Upper lobe of left lung (tissue), 6 donors: ENCODE measurements around the gene IAH1. TPM values are rescaled to one million over a fixed set of nuclear protein-coding genes. Genes with fewer than 3 reads are reported as not detected.

Experiments used
- ATAC-seq, 2 donors: fragments of 200-7000 bp; cut with Tn5 transposase; one replicate each; pipeline ENCODE4 v1.9.1; 2022; ENCODE audit warnings: mild to moderate bottlenecking in 2 of 2, moderate library complexity in 2 of 2; ENCODE audit not compliant: low FRiP score in 2 of 2
- DNase-seq, 2 donors: peaks; one replicate each; pipeline ENCODE4 v3.0.0-alpha.2; 2019 to 2020
- H3K27ac ChIP-seq, 4 donors: fragments of 200-600 bp; sonication (generic); one replicate each; pipeline ENCODE4 v1.5.1; 2016 to 2019
- H3K27me3 ChIP-seq, 4 donors: fragments of 200-600 bp; sonication (generic); one replicate each; pipeline ENCODE4 v1.5.1; 2017 to 2019
- H3K36me3 ChIP-seq, 4 donors: fragments of 200-600 bp; sonication (generic); one replicate each; pipeline ENCODE4 v1.5.1; 2016 to 2019
- H3K4me1 ChIP-seq, 4 donors: fragments of 200-600 bp; sonication (generic); one replicate each; pipeline ENCODE4 v1.5.1; 2018 to 2019
- H3K4me3 ChIP-seq, 4 donors: fragments of 200-600 bp; sonication (generic); one replicate each; pipeline ENCODE4 v1.5.1; 2017 to 2019; ENCODE audit warnings: mild to moderate bottlenecking in 2 of 4, moderate library complexity in 1 of 4
- H3K9me3 ChIP-seq, 4 donors: fragments of 200-600 bp; sonication (generic); one replicate each; pipeline ENCODE4 v1.5.1; 2018 to 2019
- EP300 ChIP-seq, 4 donors: sonication (generic); formaldehyde crosslinking; IDR thresholded peaks; one replicate each; pipeline ENCODE4 v1.5.1; 2017; ENCODE audit warnings: antibody characterized with exemption in 4 of 4, control low read depth in 2 of 4
- POLR2A ChIP-seq, 4 donors: fragments of 450-650 bp; IDR thresholded peaks; one replicate each; pipeline ENCODE4 v1.5.1; 2016 to 2017; ENCODE audit warnings: antibody characterized with exemption in 4 of 4, mild to moderate bottlenecking in 2 of 4
- POLR2AphosphoS5 ChIP-seq, 2 donors: sonication (generic); formaldehyde crosslinking; IDR thresholded peaks; one replicate each; pipeline ENCODE4 v1.5.1; 2017; ENCODE audit warnings: antibody characterized with exemption in 2 of 2
- WGBS, 2 donors: methylation state at CpG; one replicate each; pipeline ENCODE4 v1.1.5; 2017 to 2018; 5-methylcytosine and 5-hydroxymethylcytosine counted together
- total RNA-seq, 6 donors: library from RNA; depleted of rRNA in 4 of 6; stranded (reverse); fragments of >200 nt in 4 of 6; gene quantifications; one replicate each; pipeline versions ENCODE4 v1.1.0 to v1.2.1, GENCODE V29; 2016 to 2021
- TF ChIP-seq, protein P1 (sequence below), 6 experiments: fragments of 450-650 bp in 4 of 6; fragments of 200-600 bp in 2 of 6; sonication (generic) in 2 of 6; IDR thresholded peaks; one replicate each; pipeline ENCODE4 v1.5.1; 2016 to 2019; ENCODE audit warnings: antibody characterized with exemption in 6 of 6
- donor health status: DM: no; HTN: no; CAD: no; lungs with moderate emphysema.
- donor health status: DM: no; HTN: yes; CAD: no; lungs with severe emphysema.

IAH1 gene
- total RNA-seq, 6 donors from 2014 or later, result 16.1 to 46.1 (median 39.3) TPM

DNA sequence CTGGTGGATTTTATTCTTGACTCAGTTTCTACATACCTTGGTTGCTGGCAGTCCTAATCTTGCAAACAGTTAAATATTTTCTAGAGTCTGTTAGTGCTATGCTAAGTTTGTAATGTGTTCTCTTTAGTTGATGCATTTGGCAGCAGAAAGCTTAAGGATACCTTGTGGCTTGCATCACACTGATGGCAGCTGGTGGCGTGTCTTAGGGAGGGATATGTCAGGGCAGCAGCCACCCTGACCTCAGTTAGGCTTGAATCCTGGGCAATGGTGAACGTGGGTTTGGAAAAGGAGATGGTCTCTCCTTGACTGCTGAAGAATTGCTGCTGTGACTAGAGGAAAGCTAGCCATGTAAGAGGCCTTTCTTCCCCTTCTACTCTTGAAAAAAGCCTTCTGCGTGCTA, 4.2 kb downstream of the IAH1 start:
- no peaks in the 10 kb centered on the region for H3K27me3 ChIP-seq
- peaks cover 12 to 30% (median 16%) of the 10 kb centered on the region in 4 donors for H3K4me1 ChIP-seq
- TF ChIP-seq POLR2AphosphoS5 (IDR thresholded peaks at IDR 0.05) (no peak), POLR2A (IDR thresholded peaks at IDR 0.05) (no peak), EP300 (IDR thresholded peaks at IDR 0.05) (no peak)
- TF ChIP-seq, protein P1, sequence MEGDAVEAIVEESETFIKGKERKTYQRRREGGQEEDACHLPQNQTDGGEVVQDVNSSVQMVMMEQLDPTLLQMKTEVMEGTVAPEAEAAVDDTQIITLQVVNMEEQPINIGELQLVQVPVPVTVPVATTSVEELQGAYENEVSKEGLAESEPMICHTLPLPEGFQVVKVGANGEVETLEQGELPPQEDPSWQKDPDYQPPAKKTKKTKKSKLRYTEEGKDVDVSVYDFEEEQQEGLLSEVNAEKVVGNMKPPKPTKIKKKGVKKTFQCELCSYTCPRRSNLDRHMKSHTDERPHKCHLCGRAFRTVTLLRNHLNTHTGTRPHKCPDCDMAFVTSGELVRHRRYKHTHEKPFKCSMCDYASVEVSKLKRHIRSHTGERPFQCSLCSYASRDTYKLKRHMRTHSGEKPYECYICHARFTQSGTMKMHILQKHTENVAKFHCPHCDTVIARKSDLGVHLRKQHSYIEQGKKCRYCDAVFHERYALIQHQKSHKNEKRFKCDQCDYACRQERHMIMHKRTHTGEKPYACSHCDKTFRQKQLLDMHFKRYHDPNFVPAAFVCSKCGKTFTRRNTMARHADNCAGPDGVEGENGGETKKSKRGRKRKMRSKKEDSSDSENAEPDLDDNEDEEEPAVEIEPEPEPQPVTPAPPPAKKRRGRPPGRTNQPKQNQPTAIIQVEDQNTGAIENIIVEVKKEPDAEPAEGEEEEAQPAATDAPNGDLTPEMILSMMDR (IDR thresholded peaks at IDR 0.05), result no peak
- no peak overlapping the region for H3K4me3 ChIP-seq
- DNase-seq (no peak), ATAC-seq (no peak)
- peaks cover 15 to 55% (median 30%) of the 10 kb centered on the region in 4 donors for H3K36me3 ChIP-seq
- WGBS, 2 donors, result 75 to 88% methylated on average over 3 of the region's 3 CpGs
- H3K9me3 ChIP-seq, result no peaks in the 10 kb centered on the region
- H3K27ac ChIP-seq, result no peak overlapping the region

DNA sequence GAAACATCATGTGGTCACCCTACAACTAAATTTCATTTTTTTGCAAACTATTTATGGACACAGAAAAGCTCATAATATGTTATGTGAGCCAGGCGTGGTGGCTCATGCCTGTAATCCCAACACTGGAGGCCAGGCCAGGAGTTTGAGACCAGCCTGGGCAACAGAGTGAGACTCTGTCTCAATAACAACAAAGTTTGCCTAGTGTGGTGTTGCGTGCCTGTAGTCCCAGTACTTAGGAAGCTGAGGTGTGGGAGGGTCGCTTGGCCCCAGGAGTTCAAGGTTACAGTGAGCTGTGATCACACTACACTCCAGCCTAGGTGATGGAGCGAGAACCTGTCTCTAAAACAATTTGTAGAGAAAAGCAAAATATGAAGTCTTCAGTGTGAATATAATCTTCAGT, 5.8 kb downstream of the IAH1 start:
- Histone ChIP-seq H3K27me3 (no peaks in the 10 kb centered on the region), H3K4me1 (peaks cover 11 to 20% (median 12%) of the 10 kb centered on the region in 4 donors), H3K4me3 (no peak overlapping the region), H3K36me3 (peaks cover 30 to 71% (median 46%) of the 10 kb centered on the region in 4 donors), H3K27ac (no peak overlapping the region), H3K9me3 (no peaks in the 10 kb centered on the region)
- TF ChIP-seq POLR2AphosphoS5 (IDR thresholded peaks at IDR 0.05) (no peak), EP300 (IDR thresholded peaks at IDR 0.05) (no peak), POLR2A (IDR thresholded peaks at IDR 0.05) (no peak)
- TF ChIP-seq, protein P1 (IDR thresholded peaks at IDR 0.05), result no peak
- 94 to 98% methylated on average over 4 of the region's 4 CpGs for whole genome bisulfite sequencing, 2 donors
- DNase-seq (no peak), ATAC-seq (no peak)

DNA sequence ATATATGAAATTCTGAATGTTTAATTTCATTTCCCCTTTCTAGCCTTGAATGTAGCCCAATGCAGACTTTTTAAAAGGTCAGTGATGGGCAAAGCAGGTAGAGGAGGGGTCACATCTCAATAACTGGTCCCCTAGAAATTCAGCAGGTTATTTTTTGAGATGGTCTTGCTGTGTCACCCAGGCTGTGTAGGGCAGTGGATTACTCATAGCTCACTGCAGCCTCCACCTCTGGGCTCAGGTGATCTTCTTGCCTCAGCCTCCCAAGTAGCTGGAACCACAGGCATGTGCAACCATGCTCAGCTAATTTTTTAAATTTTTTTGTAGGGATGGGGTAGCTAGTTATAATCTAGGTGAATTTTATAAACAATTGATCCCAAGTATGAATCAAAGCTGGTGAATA, 8.8 kb downstream of the IAH1 start:
- H3K4me3 ChIP-seq, result no peak overlapping the region
- H3K36me3 ChIP-seq, result peaks cover 43 to 97% (median 74%) of the 10 kb centered on the region in 4 donors
- TF ChIP-seq POLR2A (IDR thresholded peaks at IDR 0.05) (no peak), POLR2AphosphoS5 (IDR thresholded peaks at IDR 0.05) (no peak), EP300 (IDR thresholded peaks at IDR 0.05) (no peak)
- TF ChIP-seq, protein P1 (IDR thresholded peaks at IDR 0.05), result no peak
- ATAC-seq, result no peak
- H3K27me3 ChIP-seq, result no peaks in the 10 kb centered on the region
- no peaks in the 10 kb centered on the region for H3K4me1 ChIP-seq
- no peak overlapping the region for H3K27ac ChIP-seq
- DNase-seq, result no peak
- no peaks in the 10 kb centered on the region for H3K9me3 ChIP-seq

DNA sequence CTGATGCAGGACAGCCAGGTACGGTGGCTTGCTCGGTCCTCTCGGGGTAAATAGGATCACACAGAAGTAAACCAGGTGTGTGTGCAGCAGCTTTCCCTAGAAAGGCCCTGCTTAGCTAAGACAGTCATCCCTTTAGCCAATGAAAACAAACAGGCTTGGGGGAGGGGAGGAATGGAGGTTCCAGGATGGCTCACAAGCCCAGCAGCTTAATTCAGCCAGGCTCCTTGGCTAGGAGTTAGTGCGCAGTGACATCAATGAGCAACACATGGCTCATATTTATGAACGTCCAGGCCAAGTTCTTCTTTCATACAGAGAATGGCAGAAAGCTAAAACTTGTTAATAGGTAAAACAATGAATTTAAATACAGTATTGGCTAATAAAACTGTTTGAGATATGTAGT, 10.2 kb downstream of the IAH1 start:
- WGBS, 2 donors, result 88 to 90% methylated on average over 5 of the region's 5 CpGs
- H3K27me3 ChIP-seq, result no peaks in the 10 kb centered on the region
- no peak overlapping the region for H3K4me3 ChIP-seq
- H3K4me1 ChIP-seq, result no peaks in the 10 kb centered on the region
- no peak for ATAC-seq
- H3K27ac ChIP-seq, result no peak overlapping the region
- H3K36me3 ChIP-seq, result peaks cover 45 to 100% (median 81%) of the 10 kb centered on the region in 4 donors
- DNase-seq, result no peak
- H3K9me3 ChIP-seq, result no peaks in the 10 kb centered on the region
- TF ChIP-seq POLR2AphosphoS5 (IDR thresholded peaks at IDR 0.05) (no peak), EP300 (IDR thresholded peaks at IDR 0.05) (no peak), POLR2A (IDR thresholded peaks at IDR 0.05) (no peak)
- TF ChIP-seq, protein P1 (IDR thresholded peaks at IDR 0.05), result no peak
